T-helper 1 cell treated with Interleukin-12 subunit alpha and Interleukin-12 subunit beta and Interleukin-4 antibody, amounts not matched to agents 30 ng/mL and 1 ng/mL, for 36 hours (primary cell): ENCODE measurements around the gene NTM. TPM values are rescaled to one million over a fixed set of nuclear protein-coding genes. Genes with fewer than 3 reads are reported as not detected.

Source experiments
- intact Hi-C: fragments of 100-400 bp; cut with micrococcal nuclease; formaldehyde crosslinking; loops from one replicate; pipeline ENCODE4 v1.15.1; 2024
- total RNA-seq: library from RNA; stranded (reverse); gene quantifications from 2 replicates; pipeline ENCODE4 v1.2.3, GENCODE V29; 2022

NTM gene
- total RNA-seq, 1 donor from 2014 or later, result not detected

- intact Hi-C loops, result no loop called here
Observed at GRCh38 chr11:131462622-131463021, 92.2 kb downstream of the NTM start.

- intact Hi-C loops, result no loop called here
Observed at GRCh38 chr11:131463162-131463561, 92.7 kb downstream of the NTM start.

GRCh38 chr11:131463649-131464425 lies 93.4 kb downstream of the NTM start:
- intact Hi-C loops, result no loop called here

GRCh38 chr11:131464461-131464860 lies 94.0 kb downstream of the NTM start:
- intact Hi-C loops, result no loop called here

DNA sequence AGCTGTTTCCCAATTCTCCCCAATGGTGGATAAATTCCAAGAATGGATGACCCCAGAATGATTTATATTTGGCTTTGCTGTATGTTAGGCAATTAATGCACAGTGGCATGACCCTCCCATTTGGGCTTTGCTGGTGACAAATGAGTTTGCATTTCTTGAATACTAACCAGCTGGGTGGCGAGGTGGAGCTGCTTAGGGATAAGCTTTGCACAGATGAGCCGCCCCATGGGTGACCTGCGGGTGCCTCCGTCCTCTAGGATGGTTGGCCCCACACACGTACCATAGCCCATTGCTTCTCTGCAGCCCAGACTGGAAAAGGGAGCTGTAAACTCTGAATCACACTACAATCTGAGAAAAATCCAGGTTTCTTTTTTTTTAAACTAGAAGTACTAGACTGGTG lies 94.6 kb downstream of the NTM start:
- intact Hi-C loops, result no loop called here

- intact Hi-C loops, result no loop called here
Observed at GRCh38 chr11:131465746-131466145, 95.3 kb downstream of the NTM start.

DNA sequence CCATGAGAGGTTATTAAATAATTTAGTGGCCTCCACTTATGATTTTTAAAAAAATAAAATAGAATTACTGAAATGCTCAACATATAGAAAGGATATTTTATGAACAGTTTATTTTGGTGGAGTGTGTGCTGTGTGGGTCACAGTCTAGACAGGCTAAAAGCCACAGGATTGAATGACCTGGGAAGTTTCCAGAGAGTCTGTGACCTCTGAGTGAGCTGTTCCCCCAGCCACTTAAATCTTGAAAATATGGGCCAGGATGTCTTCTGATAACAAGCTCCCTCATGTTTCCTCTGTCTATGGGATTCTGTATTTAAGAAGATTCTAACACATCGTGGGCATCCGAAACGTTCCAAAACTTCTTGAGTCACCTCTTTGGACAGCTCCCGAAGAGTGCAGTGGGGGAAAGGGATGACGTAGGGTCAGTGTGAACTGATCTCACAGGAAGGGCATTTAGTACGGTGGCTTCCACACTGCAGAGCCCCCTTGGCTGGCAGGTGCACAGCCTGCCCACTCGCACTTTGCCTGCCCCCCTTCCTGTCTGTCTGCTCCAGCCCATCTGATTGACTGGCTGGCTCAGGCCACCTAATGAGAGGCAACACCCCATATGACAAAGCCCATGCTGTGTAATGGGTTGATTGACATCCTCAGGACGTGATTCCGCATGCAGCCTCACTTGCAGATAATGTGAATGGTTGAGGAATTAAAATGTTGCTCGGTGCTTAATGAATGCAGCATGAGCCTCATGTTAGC lies 97.4 kb downstream of the NTM start:
- intact Hi-C loops, result no loop called here

DNA sequence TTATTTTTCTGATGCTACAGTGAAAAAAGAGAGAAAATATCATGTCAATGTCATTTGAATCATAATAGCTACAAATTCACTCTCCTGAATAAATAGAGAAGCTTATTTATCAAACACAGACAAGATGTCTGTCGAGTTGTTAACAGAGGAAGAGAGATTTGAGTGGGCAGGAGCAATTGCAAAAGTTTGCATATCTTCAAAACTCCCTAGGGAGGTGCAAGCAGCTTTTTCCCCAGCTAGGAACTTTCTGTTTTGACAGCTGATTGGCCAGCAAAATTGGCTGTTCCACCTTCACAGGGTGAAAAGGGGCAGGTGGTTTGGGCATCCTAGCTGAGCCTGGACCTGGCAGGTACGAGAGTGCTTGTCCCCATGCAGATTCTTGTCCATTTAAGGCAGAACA lies 98.2 kb downstream of the NTM start:
- intact Hi-C loops, result no loop called here

- intact Hi-C loops, result no loop called here
Observed at GRCh38 chr11:131470216-131470925, 100.0 kb downstream of the NTM start.

DNA sequence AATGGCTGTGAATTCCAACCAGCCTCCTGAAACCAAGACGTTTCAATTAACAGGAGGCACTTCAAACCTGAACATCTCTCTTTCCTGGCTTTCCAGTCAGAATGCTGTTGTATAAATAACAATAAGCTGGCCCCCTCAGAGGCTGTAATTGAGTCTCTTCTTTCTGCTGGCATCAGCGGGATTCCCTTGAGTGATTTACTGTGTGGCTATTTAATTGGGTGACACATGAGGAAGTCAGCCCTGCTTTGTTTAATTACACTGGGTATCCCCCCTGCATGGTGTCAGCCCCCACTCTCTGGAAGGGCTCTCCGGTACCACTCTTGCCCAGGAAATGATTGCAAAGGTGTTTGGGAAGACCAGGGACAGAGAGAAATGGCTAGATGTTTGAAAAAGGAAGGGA lies 101.6 kb downstream of the NTM start:
- intact Hi-C loops, result no loop called here

DNA sequence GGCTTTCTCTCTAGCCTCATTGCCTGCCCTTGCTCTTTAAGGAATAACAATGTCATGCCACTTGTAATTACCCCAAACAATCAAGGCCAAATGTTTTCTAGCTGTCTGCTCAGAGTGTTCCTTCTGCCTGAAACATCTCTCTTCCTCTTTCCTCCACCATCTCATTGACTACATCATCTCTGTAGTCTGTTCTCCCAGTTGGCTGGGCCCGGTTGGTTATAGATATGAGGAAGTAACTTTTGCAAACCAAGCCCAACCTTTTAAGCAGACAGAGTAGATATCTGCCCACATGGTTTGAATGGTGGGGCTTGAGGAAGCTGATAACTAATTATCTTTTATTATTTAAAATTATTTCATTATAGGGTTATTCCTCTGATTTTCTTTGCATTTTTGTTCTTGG lies 104.5 kb downstream of the NTM start:
- intact Hi-C loops, result no loop called here

- intact Hi-C loops, result no loop called here
Observed at GRCh38 chr11:131476266-131476665, 105.9 kb downstream of the NTM start.

DNA sequence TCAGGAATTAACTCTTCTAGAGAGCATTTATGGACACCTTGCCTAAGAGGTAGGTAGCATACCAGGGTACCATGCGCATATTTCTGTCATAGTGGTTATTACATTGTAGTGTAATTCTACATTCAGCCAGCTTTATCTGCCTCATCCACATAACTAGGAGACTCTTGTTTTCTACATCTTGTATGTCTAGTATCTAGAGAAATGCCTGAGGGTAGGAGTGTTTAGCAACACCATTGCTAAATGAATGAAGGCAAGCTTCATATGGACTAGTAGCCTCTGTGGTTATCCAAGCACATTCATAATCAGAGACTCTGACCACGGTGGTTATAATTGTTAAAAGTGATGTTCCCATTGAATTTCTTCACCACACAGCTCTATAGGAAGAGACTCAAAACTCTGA lies 107.9 kb downstream of the NTM start:
- intact Hi-C loops, result no loop called here

- intact Hi-C loops, result no loop called here
Observed at GRCh38 chr11:131481303-131481702, 110.9 kb downstream of the NTM start.

- intact Hi-C loops, result no loop called here
Observed at GRCh38 chr11:131481971-131482370, 111.6 kb downstream of the NTM start.

GRCh38 chr11:131483453-131483852 lies 113.0 kb downstream of the NTM start:
- intact Hi-C loops, result no loop called here

DNA sequence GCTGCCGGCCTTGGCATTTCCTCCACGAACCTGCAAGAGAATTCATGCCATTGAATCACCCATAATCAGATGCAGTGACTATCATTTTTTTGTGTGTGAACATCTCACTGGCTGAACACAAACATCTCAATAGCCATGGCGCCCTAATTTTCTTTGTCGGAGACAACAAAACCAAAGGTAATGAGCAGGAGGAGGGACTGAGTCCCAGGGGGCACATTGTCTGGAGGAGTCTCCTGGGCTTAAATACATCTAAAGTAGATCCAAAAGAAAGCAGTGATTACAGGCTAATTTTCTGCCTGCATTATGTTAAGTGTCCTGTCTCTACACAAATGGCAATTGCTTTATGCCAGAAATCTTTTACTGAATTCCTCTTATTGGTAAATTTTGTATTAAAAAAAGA lies 113.5 kb downstream of the NTM start:
- intact Hi-C loops, result no loop called here

GRCh38 chr11:131486100-131486499 lies 115.7 kb downstream of the NTM start:
- intact Hi-C loops, result no loop called here

DNA sequence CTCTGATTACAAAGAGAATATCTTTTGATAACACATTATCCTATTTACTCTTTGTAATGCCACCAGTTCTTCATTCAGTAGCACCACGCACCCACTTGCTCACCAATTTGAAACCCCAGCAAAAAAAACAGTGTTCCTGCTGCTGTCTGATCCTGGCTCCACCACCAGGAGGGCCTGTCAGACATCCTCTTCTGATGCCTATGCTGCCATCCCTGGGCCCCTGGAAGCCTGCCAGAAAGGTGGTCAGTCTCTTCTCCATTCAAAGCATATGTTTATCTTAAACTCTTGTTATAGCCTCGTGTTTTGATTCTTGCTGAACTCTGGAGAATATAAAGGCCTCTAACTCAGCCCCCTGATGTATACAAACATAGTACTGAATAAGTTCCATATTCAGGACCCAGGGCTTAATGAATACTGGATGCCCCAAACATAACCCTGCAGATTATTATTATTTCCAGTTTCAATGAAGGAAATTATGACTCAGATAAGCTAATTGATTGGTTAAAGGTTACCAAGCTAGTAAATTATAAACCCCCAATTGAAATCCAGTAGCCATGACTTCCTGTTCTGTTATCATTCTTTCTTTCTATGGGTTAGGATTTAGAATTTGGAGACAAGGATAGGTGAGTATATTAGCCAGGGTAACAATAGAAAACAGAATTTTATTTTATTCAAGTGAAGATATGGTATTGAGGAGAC lies 116.7 kb downstream of the NTM start:
- intact Hi-C loops, result no loop called here

- intact Hi-C loops, result no loop called here
Observed at GRCh38 chr11:131488238-131488637, 117.8 kb downstream of the NTM start.

- intact Hi-C loops, result no loop called here
Observed at GRCh38 chr11:131491503-131491902, 121.1 kb downstream of the NTM start.

DNA sequence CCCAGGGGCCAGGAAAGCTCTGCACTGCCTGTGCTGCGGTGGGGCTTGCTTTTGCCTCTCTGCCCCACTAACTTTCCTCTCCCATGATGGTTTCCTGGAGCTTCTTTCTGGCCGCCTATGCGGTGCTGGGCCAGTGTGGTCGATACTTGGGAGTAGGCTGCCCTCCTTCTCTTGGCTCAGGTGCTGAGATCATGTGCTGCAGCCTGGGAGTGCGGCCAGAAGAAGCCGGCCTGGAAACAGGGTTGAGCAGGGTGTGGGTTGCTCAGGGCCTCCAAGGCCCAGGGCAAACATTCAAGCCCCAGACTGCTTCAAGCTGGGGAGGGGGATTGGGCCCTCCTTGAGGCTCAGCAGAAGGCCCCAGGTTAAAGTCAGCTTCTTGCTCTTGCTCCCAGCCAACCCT lies 125.0 kb downstream of the NTM start:
- intact Hi-C loops, result no loop called here
